RWPE2 (cell line): Measurements from ENCODE around the gene SNED1.

ENCODE experiments used
- ATAC-seq: fragments of 200-7000 bp; cut with Tn5 transposase; 3 replicates; pipeline ENCODE4 v1.9.1; 2021; ENCODE audit warnings: low read depth
- DNase-seq: peaks from one replicate; pipeline ENCODE4 v3.0.0-alpha.2; 2020; ENCODE audit warnings: low spot score
- H3K27ac ChIP-seq: fragments of 450-650 bp; 2 replicates; pipeline ENCODE4 v1.5.1; 2017; ENCODE audit warnings: mild to moderate bottlenecking; ENCODE audit not compliant: poor library complexity, severe bottlenecking
- H3K27me3 ChIP-seq: fragments of 250-450 bp; sonication (Bioruptor Pico); 2 replicates; pipeline ENCODE4 v1.5.1; 2021; ENCODE audit warnings: mild to moderate bottlenecking, moderate library complexity; ENCODE audit not compliant: insufficient read depth, poor library complexity, severe bottlenecking
- H3K36me3 ChIP-seq: fragments of 250-450 bp; sonication (Bioruptor Pico); 2 replicates; pipeline ENCODE4 v1.5.1; 2020; ENCODE audit warnings: low read depth, mild to moderate bottlenecking, moderate library complexity
- H3K4me1 ChIP-seq: fragments of 250-450 bp; sonication (Bioruptor Pico); 2 replicates; pipeline ENCODE4 v1.5.1; 2021; ENCODE audit warnings: mild to moderate bottlenecking, moderate library complexity; ENCODE audit not compliant: insufficient read depth, poor library complexity, severe bottlenecking
- H3K4me3 ChIP-seq: fragments of 250-450 bp; sonication (Bioruptor Pico); 2 replicates; pipeline ENCODE4 v1.5.1; 2021; ENCODE audit warnings: mild to moderate bottlenecking, moderate library complexity; ENCODE audit not compliant: severe bottlenecking
- H3K9me3 ChIP-seq: fragments of 250-450 bp; sonication (Bioruptor Pico); 2 replicates; pipeline ENCODE4 v1.5.1; 2021; ENCODE audit warnings: mild to moderate bottlenecking, moderate library complexity; ENCODE audit not compliant: severe bottlenecking
- TF ChIP-seq, protein P1 (sequence below): fragments of 450-650 bp; IDR thresholded peaks from one replicate; pipeline ENCODE4 v1.5.1; 2017; ENCODE audit warnings: mild to moderate bottlenecking, moderate library complexity; ENCODE audit not compliant: poor library complexity, severe bottlenecking

SNED1 gene

DNA sequence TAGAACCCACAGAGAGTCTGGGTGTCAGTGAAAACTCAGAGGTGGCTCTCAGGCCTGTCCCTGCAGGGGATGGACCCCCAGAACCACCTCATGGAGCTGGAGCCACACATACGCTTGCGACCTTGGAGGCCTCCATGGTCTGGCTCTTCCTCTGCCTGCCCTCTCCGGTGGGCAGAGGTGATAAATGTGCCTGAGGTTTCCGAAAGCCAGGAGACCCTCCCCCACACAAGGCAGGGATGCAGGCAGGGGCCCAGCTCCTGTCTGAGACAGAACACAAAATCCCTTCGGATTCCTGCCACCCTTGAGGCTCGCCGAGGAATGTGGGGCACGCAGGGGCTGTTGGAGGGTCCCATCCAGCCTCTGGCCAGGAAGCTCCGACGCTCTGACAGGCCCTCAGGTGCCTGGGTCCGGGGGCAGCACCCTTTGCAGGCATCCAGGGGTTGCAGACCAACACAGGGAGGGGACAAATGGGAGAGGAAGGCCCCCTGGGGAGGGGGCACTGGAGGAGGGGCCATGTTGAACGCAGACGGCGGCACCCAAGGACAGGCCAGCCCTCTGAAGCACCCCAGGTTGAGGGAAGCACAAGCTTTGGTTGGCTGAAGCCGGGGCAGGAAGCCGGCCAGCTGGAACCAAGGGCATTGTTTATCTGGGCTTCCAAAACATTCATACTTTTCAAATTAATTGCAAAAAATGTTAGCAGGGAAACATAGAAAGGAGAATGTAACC is 4.1 kb upstream of the SNED1 start:
- ATAC-seq (no peak), DNase-seq (peak; percentile 37)
- Histone ChIP-seq H3K27ac (no peak overlapping the region), H3K4me3 (no peak overlapping the region), H3K36me3 (no peaks in the 10 kb centered on the region), H3K27me3 (peaks cover 2% of the 10 kb centered on the region), H3K4me1 (peaks cover 7% of the 10 kb centered on the region), H3K9me3 (no peaks in the 10 kb centered on the region)
- TF ChIP-seq, protein P1, sequence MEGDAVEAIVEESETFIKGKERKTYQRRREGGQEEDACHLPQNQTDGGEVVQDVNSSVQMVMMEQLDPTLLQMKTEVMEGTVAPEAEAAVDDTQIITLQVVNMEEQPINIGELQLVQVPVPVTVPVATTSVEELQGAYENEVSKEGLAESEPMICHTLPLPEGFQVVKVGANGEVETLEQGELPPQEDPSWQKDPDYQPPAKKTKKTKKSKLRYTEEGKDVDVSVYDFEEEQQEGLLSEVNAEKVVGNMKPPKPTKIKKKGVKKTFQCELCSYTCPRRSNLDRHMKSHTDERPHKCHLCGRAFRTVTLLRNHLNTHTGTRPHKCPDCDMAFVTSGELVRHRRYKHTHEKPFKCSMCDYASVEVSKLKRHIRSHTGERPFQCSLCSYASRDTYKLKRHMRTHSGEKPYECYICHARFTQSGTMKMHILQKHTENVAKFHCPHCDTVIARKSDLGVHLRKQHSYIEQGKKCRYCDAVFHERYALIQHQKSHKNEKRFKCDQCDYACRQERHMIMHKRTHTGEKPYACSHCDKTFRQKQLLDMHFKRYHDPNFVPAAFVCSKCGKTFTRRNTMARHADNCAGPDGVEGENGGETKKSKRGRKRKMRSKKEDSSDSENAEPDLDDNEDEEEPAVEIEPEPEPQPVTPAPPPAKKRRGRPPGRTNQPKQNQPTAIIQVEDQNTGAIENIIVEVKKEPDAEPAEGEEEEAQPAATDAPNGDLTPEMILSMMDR: no peak

DNA sequence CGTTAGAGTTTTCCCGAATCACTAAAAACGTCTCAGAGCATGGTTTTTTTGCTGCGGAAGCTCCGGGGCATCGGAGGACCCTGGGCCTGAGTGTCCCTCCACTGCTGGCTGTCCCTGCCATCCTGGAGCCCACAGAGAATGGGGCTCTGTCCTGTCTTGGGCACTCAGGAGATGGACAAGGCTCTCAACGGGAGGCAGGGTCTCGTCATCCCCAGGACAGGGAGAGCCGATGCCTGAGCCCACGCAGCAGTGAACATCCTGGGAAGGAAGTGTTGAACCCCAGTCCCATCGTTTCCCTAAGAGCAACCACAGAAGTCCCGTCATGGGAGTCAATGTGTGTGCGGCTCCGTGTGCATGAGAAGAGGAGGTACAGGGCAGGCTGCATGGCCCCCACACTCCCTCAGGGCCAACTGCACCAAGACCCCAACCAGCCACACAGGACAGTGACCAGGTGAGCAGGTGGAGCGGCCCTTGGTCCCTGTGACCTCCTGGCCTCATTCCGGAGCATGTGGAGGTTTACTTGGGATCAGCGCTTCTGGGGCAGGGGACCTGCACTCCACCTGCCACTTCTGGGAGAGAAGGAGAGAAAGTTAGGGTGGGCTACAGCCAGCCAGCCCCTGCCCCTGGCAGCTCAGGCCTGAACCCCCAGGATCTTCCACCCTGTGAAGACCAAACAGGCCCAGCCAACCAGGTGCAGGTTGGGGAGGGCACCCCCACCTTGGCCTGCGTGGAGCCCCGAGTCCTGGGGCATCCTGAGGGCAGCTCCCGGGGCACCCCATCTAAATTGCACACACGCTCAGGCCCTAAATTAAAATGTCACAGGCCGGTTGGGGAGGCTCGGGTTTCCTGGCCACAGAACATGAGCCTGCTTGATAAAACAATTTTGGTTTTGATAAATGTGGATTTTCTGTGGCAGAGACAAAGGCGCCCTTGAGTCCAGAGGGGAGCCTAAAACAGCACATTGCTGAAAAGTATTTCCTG is 3.1 kb upstream of the SNED1 start:
- Histone ChIP-seq H3K4me3 (no peak overlapping the region), H3K4me1 (peaks cover 7% of the 10 kb centered on the region), H3K27me3 (peaks cover 6% of the 10 kb centered on the region), H3K36me3 (no peaks in the 10 kb centered on the region), H3K27ac (no peak overlapping the region), H3K9me3 (no peaks in the 10 kb centered on the region)
- DNase-seq (peak; percentile 43), ATAC-seq (no peak)
- TF ChIP-seq, protein P1: no peak

DNA sequence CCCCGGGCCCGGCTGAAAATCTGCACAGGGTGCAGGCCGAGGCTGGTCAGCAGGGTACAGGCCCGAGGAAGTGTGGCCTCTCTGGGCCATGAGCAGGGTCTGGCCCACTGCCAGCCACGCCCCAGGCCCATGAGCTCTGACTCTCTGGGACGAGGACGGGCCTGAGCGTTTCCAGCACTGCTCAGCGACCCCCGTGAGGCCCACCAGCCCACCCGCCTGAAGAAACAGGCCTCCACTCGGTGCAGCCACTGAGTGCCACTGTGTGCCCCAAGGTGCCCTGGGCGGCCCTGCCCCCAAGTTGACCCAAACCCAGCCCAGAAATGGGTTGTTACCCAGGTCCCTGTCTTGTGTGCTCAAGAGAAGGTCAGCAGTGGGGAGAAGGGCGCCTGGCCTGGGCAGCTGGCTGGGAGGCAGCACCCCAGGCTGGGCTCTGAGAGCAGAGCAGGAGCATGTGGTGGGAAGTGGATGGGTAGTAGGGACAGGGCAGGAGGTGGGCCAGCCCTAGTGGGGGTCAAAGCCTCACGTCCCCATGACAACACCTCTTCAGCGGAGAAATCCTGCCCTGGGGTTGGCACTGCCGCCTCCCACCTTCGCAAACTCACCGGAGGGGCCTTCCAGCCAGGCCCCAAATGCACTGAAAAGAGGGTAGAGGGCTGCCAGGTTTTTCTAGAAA is 2.1 kb upstream of the SNED1 start:
- Histone ChIP-seq H3K9me3 (no peaks in the 10 kb centered on the region), H3K36me3 (no peaks in the 10 kb centered on the region), H3K4me3 (no peak overlapping the region), H3K27ac (no peak overlapping the region), H3K27me3 (peaks cover 6% of the 10 kb centered on the region), H3K4me1 (peaks cover 7% of the 10 kb centered on the region)
- no peak for ATAC-seq
- DNase-seq: peak; percentile 58
- TF ChIP-seq, protein P1: no peak

DNA sequence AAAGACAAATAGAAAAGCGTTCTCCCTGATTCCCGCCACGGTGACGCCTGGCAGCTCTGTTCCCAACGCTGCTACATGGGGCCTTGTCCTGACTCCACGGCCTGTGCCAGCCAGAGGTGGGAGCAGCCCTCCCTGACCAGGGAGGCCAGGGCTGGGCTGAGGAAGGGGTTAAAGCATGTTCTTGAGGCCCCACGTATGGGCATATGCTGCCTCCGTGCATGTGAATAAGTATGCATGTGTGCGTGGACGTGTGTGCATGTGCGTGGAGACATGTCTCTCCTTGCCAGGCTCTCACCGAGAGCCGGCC is 1.6 kb upstream of the SNED1 start:
- H3K27me3 ChIP-seq: peaks cover 6% of the 10 kb centered on the region
- no peaks in the 10 kb centered on the region for H3K36me3 ChIP-seq
- DNase-seq (peak; percentile 42), ATAC-seq (no peak)
- no peak overlapping the region for H3K27ac ChIP-seq
- no peak overlapping the region for H3K4me3 ChIP-seq
- peaks cover 5% of the 10 kb centered on the region for H3K4me1 ChIP-seq
- H3K9me3 ChIP-seq: no peaks in the 10 kb centered on the region
- TF ChIP-seq, protein P1: no peak
